ENCODE measurements around the gene FADS1.

FADS1 gene

GRCh38 chr11:61853698-61854169 is 36.9 kb upstream of the FADS1 start:
- TF ChIP-seq CTCF (IDR thresholded peaks at IDR 0.05; ENCODE audit: low read depth, low read length): no peak
- DNase-seq: no peak
- peaks cover 11% of the 10 kb centered on the region for H3K36me3 ChIP-seq
- H3K4me3 ChIP-seq (ENCODE audit: low read depth, low read length): no peak overlapping the region
- H3K9me3 ChIP-seq: no peaks in the 10 kb centered on the region
- H3K4me1 ChIP-seq: no peaks in the 10 kb centered on the region
- no peaks in the 10 kb centered on the region for H3K27me3 ChIP-seq

DNA sequence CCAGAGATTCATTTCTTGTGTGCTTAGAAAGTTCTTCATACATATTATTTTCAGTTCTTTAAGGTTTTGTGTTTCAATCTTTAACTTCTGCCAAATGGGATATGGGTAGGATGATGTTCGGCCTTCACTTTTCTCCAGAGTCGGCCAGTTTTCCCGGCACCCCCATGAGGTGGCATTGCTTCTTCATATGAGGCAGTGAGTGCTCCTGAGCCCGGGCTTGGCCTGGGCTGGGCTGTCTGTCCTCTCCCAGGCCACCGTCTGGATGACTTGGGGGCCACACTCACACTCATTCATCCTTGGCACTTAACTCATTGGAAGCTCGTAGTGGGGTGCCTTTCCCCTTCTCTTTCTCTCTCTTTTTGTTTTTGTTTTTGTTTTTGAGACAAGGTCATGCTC is 35.1 kb upstream of the FADS1 start:
- no peaks in the 10 kb centered on the region for H3K4me1 ChIP-seq
- no peak for DNase-seq
- TF ChIP-seq CTCF (IDR thresholded peaks at IDR 0.05; ENCODE audit: low read depth, low read length): no peak
- no peaks in the 10 kb centered on the region for H3K27me3 ChIP-seq
- no peak overlapping the region for H3K4me3 ChIP-seq (ENCODE audit: low read depth, low read length)
- H3K36me3 ChIP-seq: peaks cover 22% of the 10 kb centered on the region
- H3K9me3 ChIP-seq: no peaks in the 10 kb centered on the region

DNA sequence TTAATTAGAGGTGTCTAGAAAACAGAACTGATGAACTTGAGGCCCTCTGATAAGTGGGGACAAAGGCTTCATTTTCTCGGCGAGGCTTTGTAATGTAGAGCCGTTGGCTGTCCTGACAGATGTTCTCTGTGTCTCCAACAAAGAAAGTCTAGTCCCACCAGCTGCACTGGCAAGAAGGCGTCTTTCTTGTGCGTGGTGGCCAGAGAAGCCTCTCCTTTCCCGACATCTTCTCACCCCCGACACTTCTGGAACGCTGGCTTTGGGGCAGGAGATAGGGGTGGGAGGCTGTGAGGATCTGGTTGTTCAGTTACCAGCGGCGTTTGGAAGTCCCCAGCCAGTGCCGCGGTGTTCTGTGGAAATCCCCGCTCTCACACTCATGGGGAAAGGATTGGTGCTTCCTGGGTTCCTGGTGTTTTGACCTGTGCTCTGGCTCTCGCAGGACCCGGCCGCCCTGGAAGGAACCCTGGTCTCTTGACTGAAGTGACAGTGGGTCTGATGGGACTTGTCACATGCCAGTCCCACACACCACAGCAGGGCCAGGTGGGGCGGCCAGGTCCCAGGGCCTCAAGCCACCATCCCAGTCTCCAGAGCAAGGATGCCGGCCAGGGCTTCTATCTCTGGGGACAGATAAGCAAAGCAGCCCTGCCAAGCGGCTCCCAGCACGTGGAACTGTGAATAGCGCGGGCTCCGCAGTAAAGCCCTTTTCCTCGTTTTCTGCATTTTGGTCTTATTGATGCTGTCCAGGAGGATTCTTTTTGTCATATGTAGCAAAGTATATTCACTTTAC is 34.5 kb upstream of the FADS1 start:
- no peaks in the 10 kb centered on the region for H3K27me3 ChIP-seq
- H3K36me3 ChIP-seq: peaks cover 22% of the 10 kb centered on the region
- H3K9me3 ChIP-seq: no peaks in the 10 kb centered on the region
- no peak overlapping the region for H3K4me3 ChIP-seq (ENCODE audit: low read depth, low read length)
- DNase-seq: no peak
- no peak for TF ChIP-seq CTCF (IDR thresholded peaks at IDR 0.05; ENCODE audit: low read depth, low read length)
- H3K4me1 ChIP-seq: no peaks in the 10 kb centered on the region

GRCh38 chr11:61850687-61851086 is 33.9 kb upstream of the FADS1 start:
- no peak for DNase-seq
- Histone ChIP-seq H3K36me3 (peaks cover 22% of the 10 kb centered on the region), H3K27me3 (no peaks in the 10 kb centered on the region), H3K9me3 (no peaks in the 10 kb centered on the region), H3K4me1 (no peaks in the 10 kb centered on the region), H3K4me3 (ENCODE audit: low read depth, low read length) (no peak overlapping the region)
- no peak for TF ChIP-seq CTCF (IDR thresholded peaks at IDR 0.05; ENCODE audit: low read depth, low read length)

- TF ChIP-seq CTCF (IDR thresholded peaks at IDR 0.05; ENCODE audit: low read depth, low read length): no peak
- no peak overlapping the region for H3K4me3 ChIP-seq (ENCODE audit: low read depth, low read length)
- no peaks in the 10 kb centered on the region for H3K4me1 ChIP-seq
- H3K27me3 ChIP-seq: no peaks in the 10 kb centered on the region
- DNase-seq: no peak
- peaks cover 15% of the 10 kb centered on the region for H3K36me3 ChIP-seq
- no peaks in the 10 kb centered on the region for H3K9me3 ChIP-seq
These were observed 31.8 kb upstream of the FADS1 start for GRCh38 chr11:61848631-61849030.

GRCh38 chr11:61847914-61848581 is 31.2 kb upstream of the FADS1 start:
- peaks cover 15% of the 10 kb centered on the region for H3K36me3 ChIP-seq
- H3K9me3 ChIP-seq: no peaks in the 10 kb centered on the region
- no peaks in the 10 kb centered on the region for H3K27me3 ChIP-seq
- TF ChIP-seq CTCF (IDR thresholded peaks at IDR 0.05; ENCODE audit: low read depth, low read length): no peak
- no peak overlapping the region for H3K4me3 ChIP-seq (ENCODE audit: low read depth, low read length)
- H3K4me1 ChIP-seq: no peaks in the 10 kb centered on the region
- DNase-seq: no peak
